ENCODE results near the gene FGF18.

The FGF18 gene

GRCh38 chr5:171426680-171427079, 7.2 kb downstream of the FGF18 start:
- H3K4me3 ChIP-seq (ENCODE audit: low read depth, low read length) = no peak overlapping the region
- TF ChIP-seq CTCF (IDR thresholded peaks at IDR 0.05; ENCODE audit: low read depth, low read length) = no peak

GRCh38 chr5:171427318-171428167, 8.1 kb downstream of the FGF18 start:
- no peak for TF ChIP-seq CTCF (IDR thresholded peaks at IDR 0.05; ENCODE audit: low read depth, low read length)
- H3K4me3 ChIP-seq (ENCODE audit: low read depth, low read length) = no peak overlapping the region

GRCh38 chr5:171428168-171428696, 8.8 kb downstream of the FGF18 start:
- no peak overlapping the region for H3K4me3 ChIP-seq (ENCODE audit: low read depth, low read length)
- TF ChIP-seq CTCF (IDR thresholded peaks at IDR 0.05; ENCODE audit: low read depth, low read length) = no peak

GRCh38 chr5:171428809-171429542, 9.5 kb downstream of the FGF18 start:
- H3K4me3 ChIP-seq (ENCODE audit: low read depth, low read length) = no peak overlapping the region
- TF ChIP-seq CTCF (IDR thresholded peaks at IDR 0.05; ENCODE audit: low read depth, low read length) = no peak

GRCh38 chr5:171429543-171429910, 10.1 kb downstream of the FGF18 start:
- H3K4me3 ChIP-seq (ENCODE audit: low read depth, low read length) = no peak overlapping the region
- TF ChIP-seq CTCF (IDR thresholded peaks at IDR 0.05; ENCODE audit: low read depth, low read length) = no peak

- no peak for TF ChIP-seq CTCF (IDR thresholded peaks at IDR 0.05; ENCODE audit: low read depth, low read length)
These were observed 11.9 kb downstream of the FGF18 start for GRCh38 chr5:171431251-171431777.

More at GRCh38 chr5:171431251-171431777, 11.9 kb downstream of the FGF18 start:
- no peak overlapping the region for H3K4me3 ChIP-seq (ENCODE audit: low read depth, low read length)
